ENCODE measurements around the gene ESRRB.

- TF ChIP-seq CTCF (IDR thresholded peaks at IDR 0.05) (no peak), POLR2AphosphoS5 (IDR thresholded peaks at IDR 0.05) (no peak)
These were observed 27.0 kb upstream of the ESRRB start for GRCh38 chr14:76348898-76349297.

All from breast epithelium (tissue), 3 donors.